K562 (cell line): ENCODE results near the gene MALAT1. TPM values are rescaled to one million over a fixed set of nuclear protein-coding genes. Genes with fewer than 3 reads are reported as not detected.

Source experiments
- CBX8 ChIP-seq: fragments of 200-600 bp; sonication (generic); IDR thresholded peaks from 2 replicates; pipeline ENCODE4 v1.6.1; 2012; ENCODE audit warnings: borderline replicate concordance, mixed run types, low read depth, mild to moderate bottlenecking, moderate library complexity, mixed read lengths, low read length, control low read depth, inconsistent platforms; ENCODE audit not compliant: poor library complexity, severe bottlenecking; ENCODE audit errors: extremely low read depth
- EGR1 ChIP-seq: fragments of 450-650 bp; conservative IDR thresholded peaks from 2 replicates; pipeline ENCODE4 v1.6.1; 2017; ENCODE audit warnings: mild to moderate bottlenecking
- HCFC1 ChIP-seq: IDR thresholded peaks from 2 replicates; pipeline ENCODE4 v1.6.1; 2012; ENCODE audit warnings: low read depth, low read length, improper control_type of control experiment
- MYNN ChIP-seq, 2 experiments: sonication (generic); formaldehyde crosslinking in 1 of 2; IDR thresholded peaks; 2 replicates each; pipeline versions ENCODE4 v1.5.0 to v1.6.1; 2016 to 2020; ENCODE audit warnings: antibody characterized with exemption in 1 of 2, missing genetic modification reagents in 1 of 2
- NCOA6 ChIP-seq: fragments of 450-650 bp; IDR thresholded peaks from 2 replicates; pipeline ENCODE4 v1.6.1; 2017; ENCODE audit warnings: mild to moderate bottlenecking
- NFYB ChIP-seq: IDR thresholded peaks from 2 replicates; pipeline ENCODE4 v1.6.1; 2011; ENCODE audit warnings: mild to moderate bottlenecking, moderate library complexity; ENCODE audit not compliant: insufficient read length; ENCODE audit errors: extremely low read depth
- NR1H2 ChIP-seq: sonication (generic); formaldehyde crosslinking; IDR thresholded peaks from 2 replicates; pipeline ENCODE4 v1.4.0; 2020; ENCODE audit warnings: mild to moderate bottlenecking, missing genetic modification reagents
- PTTG1 ChIP-seq: fragments of 450-650 bp; IDR thresholded peaks from 2 replicates; pipeline ENCODE4 v1.6.1; 2016; ENCODE audit warnings: low read depth, mild to moderate bottlenecking, missing genetic modification characterization, missing compliant biosample characterization
- RBM17 ChIP-seq: fragments of 200-400 bp; formaldehyde crosslinking; IDR thresholded peaks from 2 replicates; pipeline ENCODE4 v1.6.1; 2017; ENCODE audit warnings: low read depth, mild to moderate bottlenecking, low read length, borderline replicate concordance
- RCOR1 ChIP-seq, 2 experiments: IDR thresholded peaks; 2 replicates each; pipeline ENCODE4 v1.6.1; 2012; ENCODE audit warnings: low read depth in 2 of 2, low read length in 2 of 2, borderline replicate concordance in 1 of 2, improper control_type of control experiment in 1 of 2
- SMAD2 ChIP-seq: fragments of 150-350 bp; IDR thresholded peaks from 2 replicates; pipeline ENCODE4 v1.6.1; 2014; ENCODE audit warnings: low read depth, mild to moderate bottlenecking, low read length
- STAT5B ChIP-seq: fragments of 250-450 bp; sonication (Bioruptor Pico); IDR thresholded peaks from 2 replicates; pipeline ENCODE4 v1.8.0; 2021; ENCODE audit warnings: mild to moderate bottlenecking, inconsistent platforms
- TRIM24 ChIP-seq, 2 experiments: fragments of 450-650 bp; IDR thresholded peaks; 2 replicates each; pipeline ENCODE4 v1.6.1; 2016
- TRIM25 ChIP-seq: fragments of 450-650 bp; IDR thresholded peaks from 2 replicates; pipeline ENCODE4 v1.7.0; 2016; ENCODE audit warnings: borderline replicate concordance
- U2AF2 ChIP-seq: fragments of 200-400 bp; formaldehyde crosslinking; optimal IDR thresholded peaks from 2 replicates; pipeline ENCODE3; 2017; ENCODE audit warnings: low read depth, mild to moderate bottlenecking, low read length
- XRCC5 ChIP-seq: fragments of 200-400 bp; formaldehyde crosslinking; IDR thresholded peaks from 2 replicates; pipeline ENCODE4 v1.6.1; 2017; ENCODE audit warnings: low read depth, mild to moderate bottlenecking, low read length
- ZNF280A ChIP-seq: fragments of 450-650 bp; IDR thresholded peaks from 2 replicates; pipeline ENCODE4 v1.6.1; 2018; ENCODE audit warnings: mild to moderate bottlenecking, low read depth; ENCODE audit not compliant: partially characterized antibody
- ZNF431 ChIP-seq: sonication (generic); formaldehyde crosslinking; IDR thresholded peaks from 2 replicates; pipeline ENCODE4 v1.8.0; 2022; ENCODE audit warnings: mild to moderate bottlenecking, missing genetic modification reagents
- polyA plus RNA-seq, 8 experiments: library from polyadenylated mRNA; depleted of rRNA in 4 of 8; stranded (reverse) in 5 of 8; unstranded in 3 of 8; fragments of >200 nt; fragmentation: Nextera tagmentation in 2 of 8; fragmentation: Illumina TruSeq in 1 of 8; extraction: Ambion mirVana in 2 of 8; extraction: Trizol in 1 of 8; gene quantifications; 2 replicates each; pipeline versions ENCODE4 v1.2.1 to v1.2.3, GENCODE V29; 2011 to 2014; ENCODE audit warnings: inconsistent platforms in 1 of 8, missing spikeins in 1 of 8
- total RNA-seq, 7 experiments: library from RNA; depleted of rRNA in 6 of 7; stranded (reverse); fragments of >200 nt in 6 of 7; fragmentation: Illumina TruSeq in 2 of 7; extraction: Trizol in 2 of 7; gene quantifications; 2 replicates each; pipeline versions ENCODE4 v1.2.1 to v1.2.3, GENCODE V29; 2011 to 2021; ENCODE audit warnings: low replicate concordance in 1 of 7
- TF ChIP-seq, protein P1 (sequence below): sonication (generic); formaldehyde crosslinking; IDR thresholded peaks from 2 replicates; pipeline ENCODE4 v1.8.1; 2022; ENCODE audit warnings: missing genetic modification reagents
- TF ChIP-seq, protein P2 (sequence below): fragments of 250-450 bp; sonication (Bioruptor Pico); IDR thresholded peaks from 2 replicates; pipeline ENCODE4 v1.5.0; 2021; ENCODE audit warnings: mild to moderate bottlenecking, borderline replicate concordance

Gene MALAT1
- total and polyA plus RNA-seq, 9 of the 15 experiments (the other 6 are each of a cell fraction or from before 2014, with no cell fraction given): 363 to 8,715 (median 2,351) TPM

- TF ChIP-seq TRIM25: no peak
- no peak; the same call in 1 of the 2 replicates for TF ChIP-seq XRCC5
- no peak for TF ChIP-seq U2AF2
- TF ChIP-seq RBM17: no peak
- no peak for TF ChIP-seq NFYB
- TF ChIP-seq HCFC1: no peak; the same call in 1 of the 2 replicates
- TF ChIP-seq RCOR1 (IDR thresholded peaks at IDR 0.05; ENCODE audit: borderline replicate concordance in 1 of 2, low read depth in 2 of 2, low read length in 2 of 2): peak; percentile 21 to 58; a peak in 2 of 4 replicates
- no peak for TF ChIP-seq SMAD2
- TF ChIP-seq TRIM24 (IDR thresholded peaks at IDR 0.05): peak; percentile 9 to 97; a peak in 2 of 4 replicates
- TF ChIP-seq EGR1: no peak
- TF ChIP-seq CBX8: no peak
- peak; percentile 83; the same call in 1 of the 2 replicates for TF ChIP-seq MYNN (IDR thresholded peaks at IDR 0.05)
- TF ChIP-seq MYNN (CRISPR knock-in tag; IDR thresholded peaks at IDR 0.05): no peak
- no peak for TF ChIP-seq STAT5B (CRISPR knock-in tag)
- TF ChIP-seq NCOA6: no peak
- TF ChIP-seq, protein P1, sequence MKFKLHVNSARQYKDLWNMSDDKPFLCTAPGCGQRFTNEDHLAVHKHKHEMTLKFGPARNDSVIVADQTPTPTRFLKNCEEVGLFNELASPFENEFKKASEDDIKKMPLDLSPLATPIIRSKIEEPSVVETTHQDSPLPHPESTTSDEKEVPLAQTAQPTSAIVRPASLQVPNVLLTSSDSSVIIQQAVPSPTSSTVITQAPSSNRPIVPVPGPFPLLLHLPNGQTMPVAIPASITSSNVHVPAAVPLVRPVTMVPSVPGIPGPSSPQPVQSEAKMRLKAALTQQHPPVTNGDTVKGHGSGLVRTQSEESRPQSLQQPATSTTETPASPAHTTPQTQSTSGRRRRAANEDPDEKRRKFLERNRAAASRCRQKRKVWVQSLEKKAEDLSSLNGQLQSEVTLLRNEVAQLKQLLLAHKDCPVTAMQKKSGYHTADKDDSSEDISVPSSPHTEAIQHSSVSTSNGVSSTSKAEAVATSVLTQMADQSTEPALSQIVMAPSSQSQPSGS: no peak; the same call in 1 of the 2 replicates
- no peak for TF ChIP-seq ZNF431
- TF ChIP-seq, protein P2, sequence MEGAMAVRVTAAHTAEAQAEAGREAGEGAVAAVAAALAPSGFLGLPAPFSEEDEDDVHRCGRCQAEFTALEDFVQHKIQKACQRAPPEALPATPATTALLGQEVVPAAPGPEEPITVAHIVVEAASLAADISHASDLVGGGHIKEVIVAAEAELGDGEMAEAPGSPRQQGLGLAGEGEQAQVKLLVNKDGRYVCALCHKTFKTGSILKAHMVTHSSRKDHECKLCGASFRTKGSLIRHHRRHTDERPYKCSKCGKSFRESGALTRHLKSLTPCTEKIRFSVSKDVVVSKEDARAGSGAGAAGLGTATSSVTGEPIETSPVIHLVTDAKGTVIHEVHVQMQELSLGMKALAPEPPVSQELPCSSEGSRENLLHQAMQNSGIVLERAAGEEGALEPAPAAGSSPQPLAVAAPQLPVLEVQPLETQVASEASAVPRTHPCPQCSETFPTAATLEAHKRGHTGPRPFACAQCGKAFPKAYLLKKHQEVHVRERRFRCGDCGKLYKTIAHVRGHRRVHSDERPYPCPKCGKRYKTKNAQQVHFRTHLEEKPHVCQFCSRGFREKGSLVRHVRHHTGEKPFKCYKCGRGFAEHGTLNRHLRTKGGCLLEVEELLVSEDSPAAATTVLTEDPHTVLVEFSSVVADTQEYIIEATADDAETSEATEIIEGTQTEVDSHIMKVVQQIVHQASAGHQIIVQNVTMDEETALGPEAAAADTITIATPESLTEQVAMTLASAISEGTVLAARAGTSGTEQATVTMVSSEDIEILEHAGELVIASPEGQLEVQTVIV: no peak
- TF ChIP-seq NR1H2 (CRISPR knock-in tag): 0 out of 2 replicates have a peak, but pooled peaks have one; percentile 55
- TF ChIP-seq PTTG1 (tag): no peak
- TF ChIP-seq ZNF280A: no peak
Observed at GRCh38 chr11:65497141-65498041, 1.5 kb upstream of the MALAT1 start (continued).
